GM10266 (cell line): ENCODE measurements around the gene PPP1R37.

Experiments used
- DNase-seq: peaks from one replicate; pipeline ENCODE4 v3.0.0; 2012; ENCODE audit errors: extremely low spot score
- TF ChIP-seq, protein P1 (sequence below): IDR thresholded peaks from 2 replicates; pipeline ENCODE4 v1.5.1; 2012; ENCODE audit warnings: mild to moderate bottlenecking, low read depth; ENCODE audit not compliant: control insufficient read depth, insufficient read depth; ENCODE audit errors: missing control alignments

The PPP1R37 gene

DNA sequence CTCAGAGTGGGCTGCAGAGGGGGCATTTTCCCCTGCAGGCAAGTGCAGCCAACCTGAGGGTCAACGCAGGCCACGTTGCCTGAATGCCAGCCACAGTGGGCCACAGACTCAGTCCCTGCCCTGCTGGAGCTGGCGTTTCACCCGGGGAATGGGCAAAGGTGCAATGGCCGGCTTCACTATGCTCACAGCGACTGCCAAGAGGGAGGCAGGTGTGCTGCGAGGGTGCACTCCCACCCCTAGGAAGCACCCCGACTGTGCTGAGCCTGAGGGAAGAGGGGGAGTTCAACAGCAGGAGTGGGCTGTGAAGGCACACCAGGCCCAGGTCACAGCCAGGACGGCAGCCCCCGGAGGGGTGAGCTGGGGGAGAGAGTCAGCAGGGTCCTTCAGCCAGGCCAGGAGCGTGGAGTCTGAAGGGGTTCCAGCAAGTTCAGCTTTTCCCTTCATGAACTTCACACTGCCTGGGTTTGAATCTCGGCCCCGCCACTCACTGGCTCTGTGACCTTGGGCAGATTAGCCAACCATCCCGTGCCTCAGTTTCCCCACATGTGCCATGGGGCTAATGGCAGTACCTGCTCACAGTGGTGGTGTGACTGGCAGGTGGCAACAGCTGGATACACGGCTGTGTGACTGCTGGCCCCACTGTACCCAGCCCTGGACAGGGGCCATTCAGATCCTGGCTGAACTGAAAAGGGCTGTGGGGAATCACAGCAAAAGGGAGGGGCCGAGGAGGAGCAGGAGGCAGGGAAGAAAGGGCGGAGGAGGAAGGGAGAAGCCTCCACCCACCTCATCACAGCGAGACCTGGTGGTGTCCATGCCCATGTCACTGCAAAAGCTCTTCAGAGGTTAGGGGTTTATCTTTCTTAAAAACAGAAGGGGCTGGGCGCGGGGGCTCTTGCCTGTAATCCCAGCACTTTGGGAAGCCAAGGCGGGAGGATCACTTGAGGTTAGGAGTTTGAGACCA, 77.4 kb downstream of the PPP1R37 start:
- TF ChIP-seq, protein P1, sequence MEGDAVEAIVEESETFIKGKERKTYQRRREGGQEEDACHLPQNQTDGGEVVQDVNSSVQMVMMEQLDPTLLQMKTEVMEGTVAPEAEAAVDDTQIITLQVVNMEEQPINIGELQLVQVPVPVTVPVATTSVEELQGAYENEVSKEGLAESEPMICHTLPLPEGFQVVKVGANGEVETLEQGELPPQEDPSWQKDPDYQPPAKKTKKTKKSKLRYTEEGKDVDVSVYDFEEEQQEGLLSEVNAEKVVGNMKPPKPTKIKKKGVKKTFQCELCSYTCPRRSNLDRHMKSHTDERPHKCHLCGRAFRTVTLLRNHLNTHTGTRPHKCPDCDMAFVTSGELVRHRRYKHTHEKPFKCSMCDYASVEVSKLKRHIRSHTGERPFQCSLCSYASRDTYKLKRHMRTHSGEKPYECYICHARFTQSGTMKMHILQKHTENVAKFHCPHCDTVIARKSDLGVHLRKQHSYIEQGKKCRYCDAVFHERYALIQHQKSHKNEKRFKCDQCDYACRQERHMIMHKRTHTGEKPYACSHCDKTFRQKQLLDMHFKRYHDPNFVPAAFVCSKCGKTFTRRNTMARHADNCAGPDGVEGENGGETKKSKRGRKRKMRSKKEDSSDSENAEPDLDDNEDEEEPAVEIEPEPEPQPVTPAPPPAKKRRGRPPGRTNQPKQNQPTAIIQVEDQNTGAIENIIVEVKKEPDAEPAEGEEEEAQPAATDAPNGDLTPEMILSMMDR: no peak
- DNase-seq: no peak

DNA sequence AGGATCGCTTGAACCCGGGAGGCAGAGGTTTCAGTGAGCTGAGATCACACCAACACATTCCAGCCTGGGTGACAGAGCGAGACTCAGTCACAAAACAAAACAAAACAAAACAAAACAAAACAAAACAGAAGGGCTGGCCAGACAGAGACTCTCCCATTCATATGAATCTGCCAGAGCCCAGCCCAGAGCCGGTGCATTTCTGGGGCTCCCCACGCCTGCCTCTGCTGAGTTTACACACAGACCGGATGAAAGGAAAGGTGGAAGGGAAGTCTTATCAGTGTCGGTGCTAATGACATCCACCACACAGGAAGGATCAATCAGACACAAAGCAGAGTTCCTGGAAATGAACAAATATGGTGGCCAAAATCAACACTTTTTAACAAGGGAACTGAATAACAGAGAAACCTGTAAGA, 78.2 kb downstream of the PPP1R37 start:
- no peak for DNase-seq

DNA sequence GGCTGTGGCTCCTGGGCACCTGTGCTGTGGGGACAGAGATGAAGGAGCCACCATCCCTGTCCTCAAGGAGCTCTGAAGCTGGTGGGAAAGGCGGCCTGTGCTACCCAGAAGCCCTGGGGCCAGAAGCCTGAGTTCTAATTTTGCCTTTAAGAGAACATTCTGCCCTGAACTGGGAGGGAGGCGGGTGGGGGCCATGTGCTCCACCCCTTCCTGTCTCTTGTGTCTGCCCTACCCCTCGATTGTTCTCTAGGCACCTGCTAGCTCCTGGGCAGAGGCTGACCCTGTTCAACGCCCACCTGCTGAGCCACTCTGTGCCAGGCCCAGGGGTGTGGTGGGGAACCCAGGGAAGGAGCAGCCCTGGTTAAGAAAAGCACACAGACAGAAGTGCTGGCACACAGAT, 79.2 kb downstream of the PPP1R37 start:
- no peak for DNase-seq
- TF ChIP-seq, protein P1: no peak

More for the DNA sequence above, 78.2 kb downstream of the PPP1R37 start:
- TF ChIP-seq, protein P1: no peak

DNA sequence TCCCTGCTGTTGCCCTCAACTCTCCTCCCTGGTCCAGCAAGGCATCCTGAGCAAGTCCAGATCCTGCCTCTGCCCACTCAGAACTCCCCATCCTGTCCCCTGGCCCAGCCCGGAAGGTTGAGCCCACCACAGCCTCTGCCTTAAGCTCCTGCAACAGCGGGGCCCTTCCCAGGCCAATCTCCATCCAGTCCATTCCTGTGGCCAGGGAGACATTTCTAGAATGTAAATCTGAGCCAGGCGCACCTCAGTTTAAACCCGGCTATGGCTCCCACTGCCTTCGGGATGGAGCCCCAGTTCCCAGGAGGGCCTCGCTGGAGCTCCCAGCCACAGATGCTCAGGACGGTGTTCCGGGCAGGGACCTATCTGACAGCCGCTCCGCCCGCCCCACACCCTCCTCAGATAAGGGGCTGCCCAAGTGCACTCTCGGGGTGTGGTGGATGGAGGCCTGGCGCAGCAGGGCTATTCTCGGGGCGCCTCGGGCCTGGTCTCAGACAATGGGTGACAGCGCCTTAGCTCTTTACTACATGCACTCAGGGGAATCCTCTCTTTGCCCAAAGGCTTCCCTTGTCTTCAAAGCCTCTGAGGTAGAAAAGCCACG, 79.7 kb downstream of the PPP1R37 start:
- TF ChIP-seq, protein P1: no peak
- no peak for DNase-seq

DNA sequence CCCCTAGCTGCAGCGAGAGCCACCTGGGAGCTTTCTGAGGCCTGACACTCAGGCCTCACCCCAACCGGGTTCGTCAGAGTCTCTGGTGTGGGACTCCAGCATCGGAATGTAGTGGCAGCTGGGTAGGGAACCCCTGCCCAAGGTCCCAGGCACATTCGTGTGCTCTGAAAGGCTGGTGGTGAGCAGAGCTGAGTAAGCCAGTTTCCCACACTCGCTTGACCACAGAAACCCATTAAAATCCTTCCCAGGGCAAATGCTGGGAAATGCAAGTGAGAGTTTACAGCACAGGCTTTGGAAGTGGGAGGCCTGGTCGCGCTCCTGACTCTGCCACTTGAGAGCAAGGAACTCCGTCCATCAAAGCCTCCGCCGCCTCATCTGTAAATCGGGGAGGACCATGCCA, 80.8 kb downstream of the PPP1R37 start:
- TF ChIP-seq, protein P1: no peak
- DNase-seq: no peak

DNA sequence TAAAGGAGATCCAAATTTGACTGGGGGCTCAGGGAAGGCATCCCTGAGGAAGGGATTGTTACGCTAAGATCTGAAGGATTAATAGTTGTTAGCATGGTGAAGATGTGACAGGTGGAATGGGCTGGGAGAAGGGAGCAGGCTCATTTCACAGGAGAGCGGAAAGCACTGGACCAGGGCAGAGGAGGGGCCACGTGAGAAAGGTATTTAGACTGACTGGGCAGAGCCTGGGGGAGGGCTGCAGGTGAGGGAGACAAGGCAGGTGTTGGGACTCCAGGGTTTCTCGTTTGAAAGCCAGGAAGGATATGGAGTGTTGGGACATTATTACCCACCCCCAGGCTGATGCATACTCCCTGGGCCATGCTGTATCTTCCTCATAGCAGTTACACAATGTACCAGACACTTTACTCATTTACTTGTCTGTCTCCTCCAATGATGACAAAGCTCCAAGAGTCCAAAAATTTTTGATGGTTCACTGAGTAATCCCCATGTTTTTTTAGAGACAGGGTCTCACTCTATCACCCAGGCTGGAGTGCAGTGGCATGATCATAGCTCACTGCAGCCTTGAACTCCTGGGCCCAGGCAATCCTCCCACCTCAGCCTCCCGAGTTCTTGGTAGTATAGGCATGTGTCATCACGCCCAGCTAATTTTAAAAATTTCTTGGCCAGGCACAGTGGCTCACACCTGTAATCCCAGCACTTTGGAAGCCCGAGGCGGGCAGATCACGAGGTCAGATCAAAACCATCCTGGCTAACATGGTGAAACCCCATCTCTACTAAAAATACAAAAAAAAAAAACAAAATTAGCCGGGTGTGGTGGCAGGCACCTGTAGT, 82.8 kb downstream of the PPP1R37 start:
- TF ChIP-seq, protein P1: no peak

More for the DNA sequence above, 82.8 kb downstream of the PPP1R37 start:
- DNase-seq: no peak
